HepG2 (cell line): Measurements from ENCODE around the gene TMEM270. TPM values are rescaled to one million over a fixed set of nuclear protein-coding genes. Genes with fewer than 3 reads are reported as not detected.

Source experiments
- ATAC-seq: fragments of 200-7000 bp; cut with Tn5 transposase; 3 replicates; pipeline ENCODE4 v1.9.1; 2020; ENCODE audit warnings: mild to moderate bottlenecking, moderate library complexity
- BruUV-seq: library from RNA; stranded (reverse); fragments of 400-500 nt; replicated peaks from 2 replicates; lab custom pipeline; 2021; lab: Mats Ljungman, UMichigan
- CTCF ChIA-PET: fragments of 300-600 bp; formaldehyde crosslinking; extraction: SDS; loops from one replicate; lab custom pipeline; 2021; ENCODE audit warnings: low total read pairs, inconsistent platforms, low intra/inter-chr PET ratio; lab: Yijun Ruan, JAX
- POLR2A ChIA-PET: fragments of 350-600 bp; sonication (Branson Sonifier 250); formaldehyde crosslinking; loops from one replicate; lab custom pipeline; 2020; ENCODE audit warnings: antibody characterized with exemption, inconsistent platforms; lab: Yijun Ruan, JAX
- DNase-seq: peaks from one replicate; pipeline ENCODE4 v3.0.0-alpha.2; 2015; ENCODE audit warnings: low spot score
- FAIRE-seq: peaks from 3 replicates; lab custom pipeline; 2011; peaks lifted over from hg19 to GRCh38; lab: Jason Lieb, UNC
- H2AFZ ChIP-seq: one replicate; pipeline ENCODE4 v1.6.1; 2011; ENCODE audit warnings: low read length, inconsistent platforms
- H3K27ac ChIP-seq: fragments of 300-600 bp; 3 replicates; pipeline ENCODE4 v1.8.0; 2011; ENCODE audit warnings: mixed run types, mild to moderate bottlenecking, mixed read lengths, low read length, inconsistent platforms; ENCODE audit not compliant: insufficient read depth; ENCODE audit errors: extremely low read length
- H3K27me3 ChIP-seq, 2 experiments: fragments of 200-600 bp in 1 of 2; 2 replicates in 1 of 2; 3 replicates in 1 of 2; pipeline versions ENCODE4 v1.6.0 to v1.8.0; 2011; ENCODE audit warnings: low read length in 2 of 2, mild to moderate bottlenecking in 2 of 2, moderate library complexity in 2 of 2, inconsistent platforms in 1 of 2; ENCODE audit not compliant: insufficient read depth in 2 of 2, control insufficient read depth in 1 of 2
- H3K36me3 ChIP-seq, 2 experiments: fragments of 200-600 bp in 1 of 2; replicated peaks in 1 of 2; 2 replicates in 1 of 2; 3 replicates in 1 of 2; pipeline versions ENCODE4 v1.5.1 to v1.8.0; 2011; ENCODE audit warnings: low read length in 2 of 2, inconsistent platforms in 1 of 2; ENCODE audit not compliant: insufficient read depth in 2 of 2, control insufficient read depth in 1 of 2
- H3K4me1 ChIP-seq: 2 replicates; pipeline ENCODE4 v1.5.1; 2012; ENCODE audit warnings: low read length, inconsistent platforms; ENCODE audit not compliant: insufficient read depth
- H3K4me2 ChIP-seq: 2 replicates; pipeline ENCODE4 v1.6.0; 2011; ENCODE audit warnings: low read depth, low read length, inconsistent platforms
- H3K4me3 ChIP-seq, 3 experiments: fragments of 200-600 bp in 1 of 3; sonication (generic), shearing (Covaris generic) in 1 of 3; replicated peaks in 1 of 3; 2 replicates each; pipeline ENCODE4 v1.5.1; 2011 to 2016; ENCODE audit warnings: low read length in 3 of 3, inconsistent platforms in 2 of 3, low read depth in 2 of 3, mild to moderate bottlenecking in 2 of 3, control low read depth in 1 of 3, mixed read lengths in 1 of 3; ENCODE audit not compliant: insufficient read depth in 1 of 3
- H3K79me2 ChIP-seq: one replicate; pipeline ENCODE4 v1.6.1; 2011; ENCODE audit warnings: low read length, inconsistent platforms; ENCODE audit not compliant: insufficient read depth
- H3K9ac ChIP-seq: 2 replicates; pipeline ENCODE4 v1.6.0; 2011; ENCODE audit warnings: mild to moderate bottlenecking, low read depth, low read length, inconsistent platforms; ENCODE audit not compliant: insufficient read depth
- H3K9me3 ChIP-seq: 2 replicates; pipeline ENCODE4 v1.5.1; 2012; ENCODE audit warnings: mild to moderate bottlenecking, low read length
- H4K20me1 ChIP-seq: 2 replicates; pipeline ENCODE4 v1.6.0; 2011; ENCODE audit warnings: inconsistent platforms, mild to moderate bottlenecking, low read length, moderate library complexity; ENCODE audit not compliant: insufficient read depth
- ARNT2 ChIP-seq: sonication (generic); formaldehyde crosslinking; IDR thresholded peaks from 2 replicates; pipeline ENCODE4 v1.8.0; 2022; ENCODE audit warnings: mild to moderate bottlenecking, low read depth, missing genetic modification reagents, moderate library complexity
- ATM ChIP-seq: fragments of 450-650 bp; IDR thresholded peaks from 2 replicates; pipeline ENCODE4 v1.7.1; 2017; ENCODE audit warnings: mild to moderate bottlenecking, borderline replicate concordance
- EEA1 ChIP-seq: sonication (generic); formaldehyde crosslinking; IDR thresholded peaks from 2 replicates; pipeline ENCODE4 v1.5.1; 2020; ENCODE audit warnings: mild to moderate bottlenecking, missing genetic modification reagents, borderline replicate concordance
- EHMT2 ChIP-seq: fragments of 200-600 bp; sonication (generic); IDR thresholded peaks from 2 replicates; pipeline ENCODE4 v1.7.0; 2017; ENCODE audit warnings: antibody characterized with exemption, low read depth, low read length, borderline replicate concordance
- GPBP1L1 ChIP-seq: sonication (generic); formaldehyde crosslinking; IDR thresholded peaks from 2 replicates; pipeline ENCODE4 v1.5.0; 2020; ENCODE audit warnings: mild to moderate bottlenecking, missing genetic modification reagents
- SNAPC4 ChIP-seq: sonication (generic); formaldehyde crosslinking; IDR thresholded peaks from 2 replicates; pipeline ENCODE4 v1.4.0; 2020; ENCODE audit warnings: mild to moderate bottlenecking, missing genetic modification reagents
- TMF1 ChIP-seq: sonication (generic); formaldehyde crosslinking; IDR thresholded peaks from 2 replicates; pipeline ENCODE4 v1.8.1; 2022; ENCODE audit warnings: low read depth, missing genetic modification reagents
- XBP1 ChIP-seq: sonication (generic); formaldehyde crosslinking; IDR thresholded peaks from 2 replicates; pipeline ENCODE4 v1.5.0; 2020; ENCODE audit warnings: missing genetic modification reagents
- ZNF101 ChIP-seq: sonication (generic); formaldehyde crosslinking; IDR thresholded peaks from 2 replicates; pipeline ENCODE4 v1.4.0; 2020; ENCODE audit warnings: mild to moderate bottlenecking, low read depth, missing genetic modification reagents, borderline replicate concordance
- ZNF12 ChIP-seq: sonication (generic); formaldehyde crosslinking; IDR thresholded peaks from 2 replicates; pipeline ENCODE4 v1.5.0; 2020; ENCODE audit warnings: missing genetic modification reagents
- ZNF3 ChIP-seq: IDR thresholded peaks from 2 replicates; pipeline ENCODE4 v1.7.0; 2017; ENCODE audit warnings: inconsistent platforms
- ZNF512 ChIP-seq: sonication (generic); formaldehyde crosslinking; IDR thresholded peaks from 2 replicates; pipeline ENCODE4 v1.4.0; 2020; ENCODE audit warnings: mild to moderate bottlenecking, missing genetic modification reagents
- ZNF569 ChIP-seq: sonication (generic); formaldehyde crosslinking; IDR thresholded peaks from 2 replicates; pipeline ENCODE4 v1.5.0; 2020; ENCODE audit warnings: mild to moderate bottlenecking, missing genetic modification reagents, moderate library complexity, borderline replicate concordance
- ZNF710 ChIP-seq: sonication (generic); formaldehyde crosslinking; IDR thresholded peaks from 2 replicates; pipeline ENCODE4 v1.5.0; 2020; ENCODE audit warnings: mild to moderate bottlenecking, missing genetic modification reagents, borderline replicate concordance
- WGBS: methylation state at CpG from one replicate; pipeline ENCODE4 v1.1.6; 2017; ENCODE audit warnings: low lambda C conversion rate; 5-methylcytosine and 5-hydroxymethylcytosine counted together
- in situ Hi-C: cut with HindIII; loops from 2 replicates; pipeline ENCODE4 v1.10.0; 2017; ENCODE audit warnings: low pct_unique_long_range_greater_than_20kb; ENCODE audit not compliant: extremely low pct_ligation_motif_present
- intact Hi-C: fragments of 100-400 bp; cut with micrococcal nuclease; formaldehyde crosslinking; loops from one replicate; pipeline ENCODE4 v1.10.0; 2022; ENCODE audit not compliant: unreplicated experiment
- polyA plus RNA-seq, 8 experiments: library from polyadenylated mRNA; depleted of rRNA in 3 of 8; stranded (reverse) in 7 of 8; unstranded in 1 of 8; fragments of >200 nt; fragmentation: Illumina TruSeq in 4 of 8; extraction: Trizol in 4 of 8; gene quantifications; 2 replicates each; pipeline versions ENCODE4 v1.2.1 to v1.2.3, GENCODE V29; 2011 to 2016; ENCODE audit warnings: low read depth in 4 of 8, missing spikeins in 1 of 8, mixed read lengths in 1 of 8; ENCODE audit not compliant: insufficient read depth in 1 of 8
- total RNA-seq, 5 experiments: library from RNA; depleted of rRNA; stranded (reverse); fragments of >200 nt; fragmentation: Illumina TruSeq; extraction: Trizol; gene quantifications; 2 replicates each; pipeline ENCODE4 v1.2.3, GENCODE V29; 2016; ENCODE audit warnings: low read depth in 1 of 5

Gene TMEM270
- total and polyA plus RNA-seq, 2 of the 13 experiments (the other 11 are each of a cell fraction or from before 2014, with no cell fraction given): not detected

GRCh38 chr7:73905360-73905759 lies 44.4 kb downstream of the TMEM270 start (continued):
- TF ChIP-seq ZNF710 (CRISPR knock-in tag) (no peak), EEA1 (CRISPR knock-in tag) (no peak), ZNF12 (CRISPR knock-in tag) (no peak), GPBP1L1 (CRISPR knock-in tag) (no peak), ARNT2 (CRISPR knock-in tag) (no peak)

- intact Hi-C loops: no loop called here
- 27% methylated on average over 12 of the region's 13 CpGs for WGBS
- CTCF ChIA-PET: no interaction called here
- Histone ChIP-seq H3K79me2 (no peaks in the 10 kb centered on the region), H3K27me3 (peaks cover 2 to 33% of the 10 kb centered on the region in 2 experiments; a peak in 4 of 5 replicates), H3K9me3 (no peaks in the 10 kb centered on the region), H3K9ac (no peak overlapping the region), H2AFZ (no peak overlapping the region), H3K27ac (no peak overlapping the region), H3K4me3 (no peak overlapping the region), H3K4me2 (no peak overlapping the region), H4K20me1 (no peaks in the 10 kb centered on the region), H3K36me3 (no peaks in the 10 kb centered on the region), H3K4me1 (no peaks in the 10 kb centered on the region)
- ATAC-seq (no peak), DNase-seq (no peak), FAIRE-seq (no peak)
- in situ Hi-C loops: no loop called here
- no TSS peak for BruUV-seq
- POLR2A ChIA-PET: no interaction called here
- TF ChIP-seq TMF1 (CRISPR knock-in tag): no peak
- TF ChIP-seq XBP1: no peak
- no peak for TF ChIP-seq ZNF101 (CRISPR knock-in tag)
- TF ChIP-seq ZNF3 (CRISPR knock-in tag): no peak
- no peak for TF ChIP-seq SNAPC4 (CRISPR knock-in tag)
- no peak for TF ChIP-seq ZNF569 (CRISPR knock-in tag)
- no peak for TF ChIP-seq ZNF512
- TF ChIP-seq EHMT2: no peak
- TF ChIP-seq ATM: no peak
Measured at GRCh38 chr7:73906874-73907273, 45.9 kb downstream of the TMEM270 start.
